Activated T-cell treated with anti-CD3 and anti-CD28 coated beads, Interleukin-2, amount 50 U/mL, for 24 hours (primary cell): Measurements from ENCODE around the gene DNAH10.
A peak's percentile ranks its signal among the peaks of the same experiment; 100 is the strongest.

ENCODE experiments used
- DNase-seq: peaks from one replicate; pipeline ENCODE4 v3.0.0-alpha.2; 2020
- H3K27ac Mint-ChIP-seq: 2 replicates; pipeline ENCODE4 v1.8.0; 2020; ENCODE audit warnings: mild to moderate bottlenecking, mixed read lengths
- H3K27me3 Mint-ChIP-seq: 2 replicates; pipeline ENCODE4 v1.8.0; 2020; ENCODE audit warnings: mixed read lengths
- H3K36me3 Mint-ChIP-seq: 2 replicates; pipeline ENCODE4 v1.8.0; 2020; ENCODE audit warnings: low read depth, mixed read lengths
- H3K4me1 Mint-ChIP-seq: 2 replicates; pipeline ENCODE4 v1.8.0; 2020; ENCODE audit warnings: low read depth, mixed read lengths
- H3K4me3 Mint-ChIP-seq: 2 replicates; pipeline ENCODE4 v1.8.0; 2020; ENCODE audit warnings: mild to moderate bottlenecking, moderate library complexity, mixed read lengths
- H3K9me3 Mint-ChIP-seq: 2 replicates; pipeline ENCODE4 v1.8.0; 2020; ENCODE audit warnings: mixed read lengths

DNAH10 gene

DNA sequence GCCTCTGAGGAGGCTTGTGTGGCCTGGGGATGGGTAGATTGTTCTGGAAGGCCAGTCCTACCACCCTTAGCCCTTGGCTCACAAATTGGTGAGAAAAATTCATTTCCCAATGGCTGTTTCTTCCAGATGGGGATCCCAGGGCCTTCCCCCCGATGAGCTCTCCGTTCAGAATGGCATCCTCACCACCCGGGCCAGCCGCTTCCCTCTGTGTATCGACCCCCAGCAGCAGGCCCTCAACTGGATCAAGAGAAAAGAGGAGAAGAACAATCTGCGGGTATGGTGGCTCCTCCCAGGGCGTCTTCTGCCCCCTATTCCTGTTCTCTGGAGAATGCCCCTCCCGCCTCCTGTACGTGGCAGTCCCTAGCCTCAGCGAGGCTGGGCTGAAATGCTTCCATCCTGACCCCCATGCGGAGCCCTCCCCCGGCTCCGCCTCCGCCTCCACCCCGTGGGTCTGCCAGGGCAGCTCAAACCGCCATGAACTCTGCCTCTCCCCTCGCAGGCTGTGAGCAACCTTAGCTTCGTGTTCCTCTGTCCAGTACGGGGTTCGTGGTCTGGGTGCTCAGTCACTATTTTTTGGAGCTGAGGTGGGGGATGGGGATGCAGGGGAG lies 152.7 kb downstream of the DNAH10 start:
- no peaks in the 10 kb centered on the region for H3K9me3 Mint-ChIP-seq
- H3K4me1 Mint-ChIP-seq: peaks cover 22% of the 10 kb centered on the region
- no peak for DNase-seq
- no peak overlapping the region for H3K4me3 Mint-ChIP-seq
- no peaks in the 10 kb centered on the region for H3K36me3 Mint-ChIP-seq
- H3K27ac Mint-ChIP-seq: no peak overlapping the region
- H3K27me3 Mint-ChIP-seq: peaks cover 6% of the 10 kb centered on the region

DNA sequence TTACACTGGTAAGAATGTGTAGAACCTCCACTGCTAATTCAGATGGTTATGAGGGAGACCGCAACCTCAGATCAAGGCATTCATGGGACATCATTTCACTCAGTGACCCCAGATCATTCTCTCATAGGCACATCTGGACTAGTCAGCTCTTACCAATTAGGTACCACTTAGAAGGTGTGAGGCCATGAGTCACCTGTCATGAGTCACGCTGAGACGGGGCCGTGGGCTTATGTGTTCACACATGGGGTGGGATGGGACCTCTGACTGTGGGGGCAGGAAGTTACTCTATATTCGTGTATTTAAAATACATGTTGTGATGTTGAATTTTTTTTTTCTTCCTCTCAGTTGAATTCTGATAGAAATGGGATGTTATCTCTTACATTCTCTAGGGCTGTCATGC lies 154.6 kb downstream of the DNAH10 start:
- Mint-ChIP-seq H3K36me3 (no peaks in the 10 kb centered on the region), H3K27me3 (peaks cover 6% of the 10 kb centered on the region), H3K9me3 (no peaks in the 10 kb centered on the region), H3K27ac (peak overlapping the region; percentile 63), H3K4me1 (peaks cover 23% of the 10 kb centered on the region), H3K4me3 (no peak overlapping the region)
- peak; percentile 65 for DNase-seq

DNA sequence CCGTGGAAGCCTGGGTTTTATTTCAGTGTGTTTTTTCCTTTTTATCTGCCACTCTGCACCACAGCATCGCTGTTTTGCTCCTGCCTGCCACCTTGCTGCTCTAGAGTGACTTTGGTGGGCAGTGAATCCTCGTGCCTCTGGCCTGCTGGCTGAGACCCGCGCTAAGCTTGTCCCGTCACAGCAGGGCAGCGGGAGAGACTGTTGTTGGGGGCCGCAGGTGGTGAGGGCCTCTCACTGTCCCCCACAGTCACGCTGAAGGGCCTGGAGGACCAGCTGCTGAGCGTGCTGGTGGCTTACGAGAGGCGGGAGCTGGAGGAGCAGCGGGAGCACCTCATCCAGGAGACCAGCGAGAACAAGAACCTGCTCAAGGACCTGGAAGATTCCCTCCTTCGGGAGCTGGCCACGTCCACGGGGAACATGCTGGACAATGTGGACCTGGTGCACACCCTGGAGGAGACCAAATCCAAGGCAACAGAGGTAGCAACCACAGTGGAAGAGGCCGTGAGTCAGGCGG lies 155.3 kb downstream of the DNAH10 start:
- Mint-ChIP-seq H3K4me3 (no peak overlapping the region), H3K27me3 (peaks cover 6% of the 10 kb centered on the region), H3K27ac (peak overlapping the region; percentile 63), H3K36me3 (no peaks in the 10 kb centered on the region), H3K4me1 (peaks cover 22% of the 10 kb centered on the region), H3K9me3 (no peaks in the 10 kb centered on the region)
- DNase-seq: no peak

DNA sequence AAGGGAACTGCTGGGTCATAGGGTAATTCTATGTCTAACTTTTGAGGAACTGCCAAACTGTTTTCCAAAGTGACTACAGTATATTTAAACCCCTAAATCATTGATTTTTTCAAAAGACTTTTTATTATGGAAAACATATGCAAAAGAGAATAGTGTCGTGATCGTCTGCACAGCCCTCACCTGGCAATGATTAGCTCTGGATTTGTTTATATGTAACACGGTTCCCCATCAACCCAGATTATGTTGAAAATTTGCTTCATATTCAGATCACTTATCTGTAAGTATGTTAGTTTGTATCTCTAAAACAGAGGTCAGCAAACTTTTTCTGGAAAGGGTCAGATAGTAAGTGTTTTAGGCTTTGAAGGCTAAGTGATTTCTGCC lies 157.9 kb downstream of the DNAH10 start:
- no peaks in the 10 kb centered on the region for H3K36me3 Mint-ChIP-seq
- DNase-seq: no peak
- peaks cover 19% of the 10 kb centered on the region for H3K4me1 Mint-ChIP-seq
- no peak overlapping the region for H3K4me3 Mint-ChIP-seq
- peaks cover 6% of the 10 kb centered on the region for H3K27me3 Mint-ChIP-seq
- no peaks in the 10 kb centered on the region for H3K9me3 Mint-ChIP-seq
- no peak overlapping the region for H3K27ac Mint-ChIP-seq

GRCh38 chr12:123923038-123923437 lies 160.9 kb downstream of the DNAH10 start:
- Mint-ChIP-seq H3K27ac (no peak overlapping the region), H3K27me3 (peaks cover 6% of the 10 kb centered on the region), H3K4me3 (no peak overlapping the region), H3K36me3 (no peaks in the 10 kb centered on the region), H3K4me1 (peaks cover 6% of the 10 kb centered on the region), H3K9me3 (no peaks in the 10 kb centered on the region)
- DNase-seq: no peak

DNA sequence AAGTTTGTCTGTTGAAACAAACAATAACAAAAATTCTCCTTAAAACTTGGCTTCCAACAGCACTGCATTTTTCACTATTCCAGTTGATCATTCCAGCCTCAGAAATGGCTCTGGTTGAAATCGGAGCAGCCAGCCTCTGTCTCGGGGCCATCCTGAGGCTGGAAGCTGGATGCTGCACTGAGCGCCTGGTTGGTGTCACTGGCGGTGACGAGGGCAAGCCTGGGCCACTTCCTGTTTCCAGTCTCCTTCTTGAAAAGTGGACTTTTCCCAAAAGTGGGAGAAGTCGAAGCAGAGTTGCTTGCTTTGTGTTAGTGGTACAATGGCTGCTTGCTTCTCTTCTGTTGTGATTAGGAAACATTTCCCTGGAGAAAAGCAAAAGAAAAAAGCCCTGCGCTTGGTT lies 161.8 kb downstream of the DNAH10 start:
- no peak for DNase-seq
- H3K9me3 Mint-ChIP-seq: no peaks in the 10 kb centered on the region
- no peak overlapping the region for H3K27ac Mint-ChIP-seq
- H3K36me3 Mint-ChIP-seq: no peaks in the 10 kb centered on the region
- peaks cover 6% of the 10 kb centered on the region for H3K27me3 Mint-ChIP-seq
- H3K4me3 Mint-ChIP-seq: no peak overlapping the region
- H3K4me1 Mint-ChIP-seq: peaks cover 6% of the 10 kb centered on the region

GRCh38 chr12:123924539-123924938 lies 162.4 kb downstream of the DNAH10 start:
- H3K27ac Mint-ChIP-seq: no peak overlapping the region
- DNase-seq: no peak
- no peaks in the 10 kb centered on the region for H3K9me3 Mint-ChIP-seq
- no peaks in the 10 kb centered on the region for H3K36me3 Mint-ChIP-seq
- H3K4me1 Mint-ChIP-seq: peaks cover 6% of the 10 kb centered on the region
- no peak overlapping the region for H3K4me3 Mint-ChIP-seq
- peaks cover 2% of the 10 kb centered on the region for H3K27me3 Mint-ChIP-seq

GRCh38 chr12:123928274-123928865 lies 166.3 kb downstream of the DNAH10 start:
- Mint-ChIP-seq H3K9me3 (no peaks in the 10 kb centered on the region), H3K4me3 (no peak overlapping the region), H3K27me3 (peaks cover 2% of the 10 kb centered on the region), H3K36me3 (no peaks in the 10 kb centered on the region), H3K4me1 (peaks cover 18% of the 10 kb centered on the region), H3K27ac (no peak overlapping the region)
- no peak for DNase-seq

DNA sequence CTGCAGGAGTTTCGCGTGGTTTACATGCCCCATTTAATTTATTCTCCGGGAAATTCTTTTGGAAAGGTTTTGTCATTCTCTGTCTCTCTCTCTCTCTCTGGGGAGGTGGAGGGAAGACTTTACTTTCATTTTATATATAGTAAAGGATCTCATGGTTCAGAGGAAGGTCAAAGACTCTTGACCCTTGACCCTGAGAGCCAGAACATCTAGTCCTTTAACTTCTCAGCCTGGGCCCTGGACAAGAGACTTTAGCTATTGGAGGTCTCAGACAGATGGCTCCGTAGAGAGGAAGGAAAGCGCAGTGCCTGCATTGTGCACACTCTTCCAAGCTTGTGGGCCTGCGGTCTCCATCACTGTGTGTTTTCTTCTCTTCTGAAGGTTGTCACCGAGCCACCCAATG lies 166.8 kb downstream of the DNAH10 start:
- H3K27ac Mint-ChIP-seq: no peak overlapping the region
- no peaks in the 10 kb centered on the region for H3K36me3 Mint-ChIP-seq
- H3K4me1 Mint-ChIP-seq: peaks cover 21% of the 10 kb centered on the region
- no peak for DNase-seq
- H3K9me3 Mint-ChIP-seq: no peaks in the 10 kb centered on the region
- H3K27me3 Mint-ChIP-seq: peaks cover 2% of the 10 kb centered on the region
- H3K4me3 Mint-ChIP-seq: no peak overlapping the region

DNA sequence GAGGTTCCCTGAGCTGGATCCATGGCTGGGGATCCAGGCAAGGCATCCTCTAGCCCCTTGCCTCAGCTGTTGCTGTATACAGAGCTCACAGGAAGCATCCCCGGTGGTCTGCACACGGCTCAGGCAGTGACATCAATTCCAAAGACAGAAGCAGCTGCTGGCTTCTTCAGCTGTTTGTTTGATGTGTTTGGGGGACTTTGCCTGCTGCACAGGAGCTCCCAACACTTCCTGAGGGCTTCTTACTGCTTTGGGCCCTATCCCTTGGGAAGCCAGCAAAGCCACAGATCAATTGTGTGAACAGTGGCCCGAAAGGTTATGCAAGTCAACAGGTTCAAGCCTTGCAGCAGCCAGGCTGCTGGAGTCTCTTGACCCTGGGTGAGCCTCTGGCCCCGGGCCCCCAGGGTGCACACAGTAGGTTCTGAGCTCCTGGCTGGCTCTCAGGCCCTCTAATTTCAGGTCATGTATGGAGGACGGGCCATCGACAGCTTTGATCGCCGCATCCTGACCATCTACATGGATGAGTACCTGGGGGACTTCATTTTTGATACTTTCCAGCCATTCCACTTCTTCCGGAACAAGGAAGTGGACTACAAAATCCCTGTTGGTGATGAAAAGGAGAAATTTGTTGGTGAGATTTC lies 168.0 kb downstream of the DNAH10 start:
- H3K9me3 Mint-ChIP-seq: no peaks in the 10 kb centered on the region
- H3K4me3 Mint-ChIP-seq: no peak overlapping the region
- H3K27me3 Mint-ChIP-seq: peaks cover 2% of the 10 kb centered on the region
- no peaks in the 10 kb centered on the region for H3K36me3 Mint-ChIP-seq
- no peak overlapping the region for H3K27ac Mint-ChIP-seq
- DNase-seq: no peak
- peaks cover 21% of the 10 kb centered on the region for H3K4me1 Mint-ChIP-seq

DNA sequence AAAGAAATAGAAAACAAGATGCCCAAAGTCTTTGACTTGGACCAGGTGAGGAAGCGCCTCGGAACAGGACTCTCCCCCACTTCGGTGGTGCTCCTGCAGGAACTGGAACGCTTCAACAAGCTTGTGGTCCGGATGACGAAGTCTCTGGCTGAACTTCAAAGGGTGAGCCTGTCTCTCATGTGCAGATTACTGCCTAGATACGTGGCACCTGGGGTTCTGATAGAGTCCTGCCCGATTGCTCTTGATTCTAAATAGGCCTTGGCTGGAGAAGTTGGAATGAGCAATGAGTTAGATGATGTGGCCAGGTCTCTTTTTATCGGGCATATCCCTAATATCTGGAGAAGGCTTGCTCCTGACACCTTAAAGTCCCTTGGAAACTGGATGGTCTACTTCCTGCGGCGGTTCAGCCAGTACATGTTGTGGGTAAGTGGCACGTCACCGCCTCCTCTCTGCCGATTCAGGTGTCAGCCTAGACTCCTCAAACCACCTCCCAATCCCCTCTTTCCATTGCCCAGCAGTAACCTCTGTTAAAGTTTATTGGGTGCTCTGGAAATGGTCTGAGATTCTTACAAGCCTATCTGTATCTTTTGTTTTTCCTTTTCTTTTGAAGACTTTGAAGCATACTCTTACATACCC lies 169.7 kb downstream of the DNAH10 start:
- H3K27ac Mint-ChIP-seq: no peak overlapping the region
- no peaks in the 10 kb centered on the region for H3K9me3 Mint-ChIP-seq
- H3K4me3 Mint-ChIP-seq: peak overlapping the region; percentile 11
- peaks cover 2% of the 10 kb centered on the region for H3K27me3 Mint-ChIP-seq
- peaks cover 5% of the 10 kb centered on the region for H3K36me3 Mint-ChIP-seq
- no peak for DNase-seq
- peaks cover 24% of the 10 kb centered on the region for H3K4me1 Mint-ChIP-seq

DNA sequence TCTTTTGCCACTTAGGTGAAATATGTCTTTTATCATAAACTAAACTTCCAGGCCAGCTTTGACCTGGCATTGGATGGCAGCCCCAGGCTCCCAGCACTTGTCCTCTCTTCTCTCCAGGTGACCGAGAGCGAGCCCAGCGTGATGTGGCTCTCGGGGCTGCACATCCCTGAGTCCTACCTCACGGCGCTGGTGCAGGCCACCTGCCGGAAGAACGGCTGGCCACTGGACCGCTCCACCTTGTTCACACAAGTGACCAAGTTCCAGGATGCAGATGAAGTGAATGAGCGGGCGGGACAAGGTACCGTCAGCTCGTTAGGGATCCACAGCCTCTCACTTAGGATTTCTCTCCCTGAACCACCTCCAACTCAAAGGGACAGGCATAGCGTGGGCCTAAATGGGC lies 171.1 kb downstream of the DNAH10 start:
- no peak for DNase-seq
- Mint-ChIP-seq H3K4me3 (no peak overlapping the region), H3K27ac (no peak overlapping the region), H3K36me3 (peaks cover 5% of the 10 kb centered on the region), H3K4me1 (peaks cover 34% of the 10 kb centered on the region), H3K9me3 (no peaks in the 10 kb centered on the region), H3K27me3 (peaks cover 2% of the 10 kb centered on the region)

- DNase-seq: no peak
- no peak overlapping the region for H3K27ac Mint-ChIP-seq
- no peaks in the 10 kb centered on the region for H3K9me3 Mint-ChIP-seq
- no peak overlapping the region for H3K4me3 Mint-ChIP-seq
- peaks cover 5% of the 10 kb centered on the region for H3K36me3 Mint-ChIP-seq
- peaks cover 2% of the 10 kb centered on the region for H3K27me3 Mint-ChIP-seq
- H3K4me1 Mint-ChIP-seq: peaks cover 43% of the 10 kb centered on the region
These were observed 172.0 kb downstream of the DNAH10 start for GRCh38 chr12:123934016-123934620.

GRCh38 chr12:123934829-123935228 lies 172.7 kb downstream of the DNAH10 start:
- peaks cover 2% of the 10 kb centered on the region for H3K27me3 Mint-ChIP-seq
- DNase-seq: no peak
- no peak overlapping the region for H3K27ac Mint-ChIP-seq
- H3K9me3 Mint-ChIP-seq: no peaks in the 10 kb centered on the region
- H3K36me3 Mint-ChIP-seq: peaks cover 5% of the 10 kb centered on the region
- H3K4me3 Mint-ChIP-seq: no peak overlapping the region
- H3K4me1 Mint-ChIP-seq: peaks cover 45% of the 10 kb centered on the region
